Esophagus (tissue), 2 donors: ENCODE results near the gene SCTR. TPM values are rescaled to one million over a fixed set of nuclear protein-coding genes. Genes with fewer than 3 reads are reported as not detected.

Experiments
- H3K27ac ChIP-seq, 2 donors: one replicate each; pipeline ENCODE4 v1.5.1; 2013; ENCODE audit warnings: low read depth in 2 of 2, mild to moderate bottlenecking in 2 of 2, inconsistent platforms in 1 of 2, low read length in 1 of 2, moderate library complexity in 1 of 2
- H3K27me3 ChIP-seq, 2 donors: one replicate each; pipeline ENCODE4 v1.6.1; 2013; ENCODE audit warnings: low read length in 2 of 2, control low read depth in 1 of 2, mild to moderate bottlenecking in 1 of 2; ENCODE audit not compliant: insufficient read depth in 2 of 2, control insufficient read depth in 1 of 2
- H3K36me3 ChIP-seq, 2 donors: one replicate each; pipeline ENCODE4 v1.6.1; 2013; ENCODE audit warnings: low read length in 1 of 2; ENCODE audit not compliant: control insufficient read depth in 2 of 2, insufficient read depth in 2 of 2
- H3K4me1 ChIP-seq, 2 donors: one replicate each; pipeline ENCODE4 v1.6.1; 2013; ENCODE audit warnings: low read length in 1 of 2; ENCODE audit not compliant: control insufficient read depth in 2 of 2, insufficient read depth in 2 of 2
- H3K4me3 ChIP-seq, 2 donors: one replicate each; pipeline ENCODE4 v1.5.1; 2013; ENCODE audit warnings: low read length in 2 of 2, mild to moderate bottlenecking in 2 of 2, low read depth in 1 of 2, moderate library complexity in 1 of 2
- H3K9me3 ChIP-seq, 2 donors: one replicate each; pipeline ENCODE4 v1.6.1; 2013; ENCODE audit warnings: mild to moderate bottlenecking in 2 of 2, low read depth in 1 of 2, low read length in 1 of 2, moderate library complexity in 1 of 2; ENCODE audit not compliant: control insufficient read depth in 2 of 2, insufficient read depth in 1 of 2
- WGBS, 2 donors: extraction: QIAGEN DNeasy Blood & Tissue Kit; methylation state at CpG; one replicate each; pipeline ENCODE4 v1.1.7; 2013; 5-methylcytosine and 5-hydroxymethylcytosine counted together
- polyA plus RNA-seq, 2 donors: library from polyadenylated mRNA; stranded (reverse); fragments of 200-250 nt; gene quantifications; one replicate each; pipeline ENCODE4 v1.2.3, GENCODE V29; 2013
- donor health status: healthy with polysubstance abuse.
- donor health status: Bipolar disorder and iron deficiency.

The SCTR gene
- polyA plus RNA-seq, 2 donors = 0.13 to 0.26 TPM

DNA sequence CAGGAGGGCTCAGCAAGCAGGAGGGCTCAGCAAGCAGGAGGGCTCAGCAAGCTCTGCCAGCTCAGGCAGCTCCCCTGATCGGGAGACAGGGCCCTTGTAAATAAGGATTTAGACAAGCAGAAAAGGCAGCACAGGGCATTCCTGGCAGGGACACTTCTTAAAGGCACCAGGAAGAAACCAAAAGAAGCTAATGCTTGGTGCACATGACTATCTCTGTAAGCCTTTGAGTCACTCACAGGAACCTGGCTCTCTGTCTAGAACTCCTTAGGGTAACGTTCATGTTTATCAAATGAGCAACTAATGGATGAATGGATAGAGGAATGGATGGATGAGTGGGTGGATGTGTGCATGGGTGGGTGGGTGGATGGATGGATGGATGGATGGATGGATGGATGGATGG is 64.2 kb downstream of the SCTR start:
- Histone ChIP-seq H3K9me3 (no peaks in the 10 kb centered on the region), H3K27ac (no peak overlapping the region)
- WGBS, 2 donors = 50 to 63% methylated on average over 2 of the region's 2 CpGs

DNA sequence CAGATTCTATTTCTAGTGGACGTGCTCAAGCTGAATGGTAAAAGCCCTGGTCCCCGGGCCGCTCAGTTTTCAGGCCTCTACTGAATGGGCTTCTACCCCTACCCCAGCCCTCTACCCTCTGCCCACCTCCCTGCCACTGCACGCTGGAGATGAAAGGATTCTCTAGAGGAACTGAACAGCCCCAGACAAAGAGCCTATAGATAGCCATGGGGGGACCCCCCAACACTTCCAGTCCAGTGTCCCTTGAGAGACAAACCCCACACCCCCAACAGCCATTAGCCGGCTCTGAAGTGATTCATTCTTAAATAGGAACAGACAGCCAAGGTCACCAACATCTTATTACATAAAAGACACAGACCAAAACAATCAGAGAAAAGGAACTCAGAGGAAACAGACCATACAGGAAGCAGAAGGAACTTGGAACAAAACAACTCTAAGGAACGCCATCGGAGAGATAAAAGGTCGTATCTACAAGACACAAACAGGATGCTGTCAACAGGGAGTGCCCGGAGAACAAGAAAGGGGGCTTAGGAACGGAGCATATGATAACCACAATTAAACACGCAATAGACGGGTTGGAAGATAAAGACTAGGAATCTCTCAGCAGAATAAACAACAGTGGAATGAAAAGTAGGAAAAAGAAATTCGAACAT is 69.1 kb downstream of the SCTR start:
- Histone ChIP-seq H3K27ac (no peak overlapping the region), H3K4me3 (no peak overlapping the region), H3K27me3 (no peaks in the 10 kb centered on the region), H3K36me3 (no peaks in the 10 kb centered on the region), H3K4me1 (peaks cover 0 to under 1% of the 10 kb centered on the region in 2 donors), H3K9me3 (no peaks in the 10 kb centered on the region)
- 59 to 62% methylated on average over 13 of the region's 13 CpGs for WGBS, 2 donors

More for the DNA sequence above, 64.2 kb downstream of the SCTR start:
- H3K4me3 ChIP-seq = no peak overlapping the region
- H3K4me1 ChIP-seq = no peaks in the 10 kb centered on the region
- H3K27me3 ChIP-seq = no peaks in the 10 kb centered on the region
- H3K36me3 ChIP-seq = no peaks in the 10 kb centered on the region

DNA sequence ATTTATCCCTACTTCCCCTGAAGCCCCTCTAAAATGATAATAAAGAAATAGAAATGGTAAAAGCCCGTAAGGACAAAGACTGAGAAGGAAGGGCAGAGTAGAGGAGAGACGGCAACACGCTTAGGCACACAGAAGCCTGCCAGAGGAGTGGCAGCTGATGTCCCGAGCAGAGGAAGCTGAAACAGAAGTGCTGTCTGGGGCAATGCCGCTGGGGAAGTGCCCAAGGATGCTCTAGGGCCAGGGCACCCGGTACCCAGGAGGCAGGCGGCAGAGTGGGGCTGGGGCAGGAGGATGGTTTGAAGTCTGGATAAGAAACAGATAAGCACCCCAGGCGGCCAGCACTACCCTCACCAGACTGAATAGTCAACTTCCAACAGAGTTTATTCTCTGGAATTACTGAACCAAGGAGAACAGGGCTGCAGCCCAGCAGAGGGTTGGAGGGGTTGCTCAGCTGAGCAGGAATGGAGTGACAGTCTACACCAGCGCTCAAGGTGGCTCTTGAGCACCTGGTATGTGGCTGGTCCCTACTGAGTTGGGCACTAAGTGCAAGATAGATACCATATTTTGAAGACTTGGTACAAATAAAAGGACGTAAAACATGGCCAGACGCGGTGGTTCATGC is 70.2 kb downstream of the SCTR start:
- H3K27me3 ChIP-seq = no peaks in the 10 kb centered on the region
- H3K4me3 ChIP-seq = no peak overlapping the region
- H3K4me1 ChIP-seq = peaks cover 0 to 2% of the 10 kb centered on the region in 2 donors
- no peaks in the 10 kb centered on the region for H3K9me3 ChIP-seq
- H3K36me3 ChIP-seq = no peaks in the 10 kb centered on the region
- H3K27ac ChIP-seq = no peak overlapping the region
- 71 to 84% methylated on average over 12 of the region's 12 CpGs for WGBS, 2 donors

- H3K27me3 ChIP-seq = no peaks in the 10 kb centered on the region
- peaks cover 0 to 2% of the 10 kb centered on the region in 2 donors for H3K4me1 ChIP-seq
- no peaks in the 10 kb centered on the region for H3K36me3 ChIP-seq
- no peak overlapping the region for H3K27ac ChIP-seq
- 87 to 91% methylated on average over 9 of the region's 9 CpGs for WGBS, 2 donors
- H3K9me3 ChIP-seq = no peaks in the 10 kb centered on the region
- no peak overlapping the region for H3K4me3 ChIP-seq
These were observed 72.8 kb downstream of the SCTR start for GRCh38 chr2:119451336-119452050.

DNA sequence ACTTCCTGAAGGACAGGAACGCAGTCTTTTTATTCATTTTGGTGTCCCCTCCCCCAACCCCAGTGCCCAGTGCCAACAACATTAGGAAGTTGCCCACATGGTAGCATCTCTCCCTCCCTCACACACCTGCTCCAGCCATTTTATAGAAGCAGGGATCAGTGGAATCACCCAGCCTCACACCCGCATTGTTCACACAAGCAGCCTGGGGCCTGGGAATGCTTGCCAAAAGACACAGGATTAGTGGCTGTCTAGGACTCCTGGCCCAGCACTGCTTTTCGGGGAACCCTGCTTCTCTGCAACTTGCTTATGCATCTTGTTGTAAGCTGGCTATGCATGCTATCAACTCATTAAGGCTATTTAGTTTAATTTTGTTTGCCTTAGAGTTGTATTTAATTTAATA is 74.8 kb downstream of the SCTR start:
- Histone ChIP-seq H3K27me3 (no peaks in the 10 kb centered on the region), H3K9me3 (no peaks in the 10 kb centered on the region)
- WGBS, 2 donors = 45 to 61% methylated on average over 3 of the region's 3 CpGs

DNA sequence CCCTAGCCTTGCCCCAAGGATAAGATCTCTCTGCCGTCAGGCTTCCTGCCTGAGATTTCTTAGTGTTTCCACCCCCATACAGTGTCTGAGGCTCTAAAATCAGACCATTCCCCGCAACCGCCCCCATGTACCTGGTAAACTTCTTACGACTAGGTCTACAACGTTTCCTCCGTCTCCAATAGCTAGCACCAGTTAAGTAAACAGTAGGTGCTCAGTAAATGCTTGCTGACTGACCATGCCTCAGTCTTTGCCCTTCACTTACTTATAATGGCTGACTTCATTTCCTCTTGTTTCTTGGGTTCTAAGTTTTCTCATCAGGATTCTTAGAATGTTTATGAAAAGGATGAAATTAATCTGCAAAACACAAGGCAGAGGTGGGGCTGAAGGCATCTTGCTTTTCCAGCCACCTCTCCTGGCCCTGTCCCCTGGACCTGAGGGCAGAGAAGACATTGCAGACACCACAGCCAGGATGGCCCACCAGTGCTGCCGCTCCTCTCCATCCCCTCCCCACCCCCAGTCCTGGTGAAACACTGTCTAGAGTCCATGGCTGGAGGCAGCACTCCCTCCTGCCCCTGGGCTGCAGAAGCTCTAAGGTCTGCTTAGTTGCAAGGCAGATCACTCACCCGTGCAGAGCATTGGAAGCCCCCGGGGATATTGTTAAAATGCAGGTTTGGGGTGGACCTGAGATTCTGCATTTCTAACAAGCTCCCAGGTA is 75.7 kb downstream of the SCTR start:
- no peak overlapping the region for H3K4me3 ChIP-seq
- H3K27ac ChIP-seq = no peak overlapping the region
- H3K36me3 ChIP-seq = no peaks in the 10 kb centered on the region
- peaks cover 0 to 2% of the 10 kb centered on the region in 2 donors for H3K4me1 ChIP-seq
- no peaks in the 10 kb centered on the region for H3K27me3 ChIP-seq
- H3K9me3 ChIP-seq = no peaks in the 10 kb centered on the region
- WGBS, 2 donors = 80% methylated on average over 9 of the region's 9 CpGs

More for the DNA sequence above, 74.8 kb downstream of the SCTR start:
- Histone ChIP-seq H3K27ac (no peak overlapping the region), H3K36me3 (no peaks in the 10 kb centered on the region), H3K4me3 (no peak overlapping the region), H3K4me1 (peaks cover 0 to 2% of the 10 kb centered on the region in 2 donors)

DNA sequence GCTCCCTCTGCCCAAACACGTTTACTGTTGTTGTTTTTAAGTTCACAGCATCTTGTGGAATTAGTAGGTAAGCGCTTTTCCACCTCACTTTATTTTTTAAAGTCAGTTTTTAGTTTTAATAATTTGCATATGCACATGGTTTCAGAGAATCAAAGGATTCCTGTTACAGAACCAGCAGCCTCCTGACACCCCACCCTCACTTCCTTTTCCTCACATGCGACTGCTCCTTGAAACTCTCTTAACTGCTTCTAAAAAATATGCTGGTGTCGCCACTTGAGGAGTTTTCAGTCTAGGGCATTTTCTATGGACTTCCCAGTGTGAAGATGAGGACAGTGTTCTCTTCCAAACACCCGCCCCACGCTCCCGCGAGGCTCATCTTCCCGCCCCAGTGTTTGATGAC is 78.2 kb downstream of the SCTR start:
- Histone ChIP-seq H3K36me3 (no peaks in the 10 kb centered on the region), H3K4me3 (no peak overlapping the region), H3K4me1 (peaks cover 0 to 2% of the 10 kb centered on the region in 2 donors), H3K27ac (no peak overlapping the region), H3K27me3 (no peaks in the 10 kb centered on the region), H3K9me3 (no peaks in the 10 kb centered on the region)
- WGBS, 2 donors = 70 to 72% methylated on average over 9 of the region's 9 CpGs

DNA sequence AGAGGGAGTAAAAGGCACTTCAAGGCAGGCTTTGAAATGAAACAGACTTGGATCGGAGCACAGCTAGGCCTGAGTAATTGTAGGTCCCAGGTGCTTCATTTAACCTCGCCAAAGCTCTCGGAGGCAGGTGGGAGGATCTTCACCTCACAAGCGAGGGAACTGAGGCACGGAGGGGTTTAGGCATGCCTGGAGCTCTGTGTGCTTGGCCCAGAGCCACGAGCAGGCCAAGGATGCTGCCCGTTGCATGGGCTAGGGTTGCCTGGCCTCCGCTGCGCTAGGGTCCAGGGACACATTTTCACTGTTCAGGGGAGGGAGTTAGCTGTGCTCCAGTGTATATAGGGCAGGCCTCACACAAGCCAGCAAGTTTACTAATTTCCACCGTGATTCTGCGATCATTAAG is 81.4 kb downstream of the SCTR start:
- 93% methylated on average over 11 of the region's 11 CpGs for WGBS, 2 donors
- Histone ChIP-seq H3K4me3 (no peak overlapping the region), H3K36me3 (no peaks in the 10 kb centered on the region), H3K27ac (no peak overlapping the region), H3K9me3 (no peaks in the 10 kb centered on the region), H3K4me1 (no peaks in the 10 kb centered on the region), H3K27me3 (no peaks in the 10 kb centered on the region)

DNA sequence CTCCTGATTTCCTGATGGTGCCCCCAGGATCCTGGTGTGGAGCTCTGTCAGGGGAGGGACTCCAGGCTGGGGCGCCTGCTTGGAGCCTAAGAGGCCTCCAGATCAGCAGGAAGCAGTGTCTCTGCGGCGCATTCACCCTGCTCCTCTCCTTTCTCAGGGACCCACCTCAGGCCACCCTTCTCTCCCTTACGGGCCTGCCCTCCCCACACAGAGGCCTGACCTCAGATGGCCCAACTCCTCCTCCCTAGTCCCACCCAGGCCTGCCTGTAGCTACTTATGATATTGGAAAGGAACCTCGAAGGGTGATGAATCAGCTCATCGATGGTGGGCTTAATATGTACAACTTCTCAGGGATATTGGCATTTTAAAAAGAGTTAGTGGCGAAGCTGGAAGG is 82.1 kb downstream of the SCTR start:
- H3K27ac ChIP-seq = no peak overlapping the region
- H3K36me3 ChIP-seq = no peaks in the 10 kb centered on the region
- 84 to 86% methylated on average over 7 of the region's 7 CpGs for WGBS, 2 donors

More for the DNA sequence above, 82.1 kb downstream of the SCTR start:
- H3K4me1 ChIP-seq = no peaks in the 10 kb centered on the region
- H3K9me3 ChIP-seq = no peaks in the 10 kb centered on the region
- H3K27me3 ChIP-seq = no peaks in the 10 kb centered on the region
- H3K4me3 ChIP-seq = no peak overlapping the region
